HFFc6 (cell line): ENCODE results near the gene GPC5. TPM values are rescaled to one million over a fixed set of nuclear protein-coding genes. Genes with fewer than 3 reads are reported as not detected.

Source experiments
- DNase-seq: peaks from one replicate; pipeline ENCODE4 v3.0.0-alpha.2; 2018
- H3K27ac Mint-ChIP-seq: 2 replicates; pipeline ENCODE4 v1.8.0; 2020; ENCODE audit warnings: mild to moderate bottlenecking, mixed read lengths
- H3K27me3 Mint-ChIP-seq: 2 replicates; pipeline ENCODE4 v1.8.0; 2021; ENCODE audit warnings: mild to moderate bottlenecking, moderate library complexity, mixed read lengths; ENCODE audit not compliant: insufficient read depth
- H3K36me3 Mint-ChIP-seq: 2 replicates; pipeline ENCODE4 v1.8.0; 2021; ENCODE audit warnings: low read depth, mixed read lengths
- H3K4me1 Mint-ChIP-seq: 2 replicates; pipeline ENCODE4 v1.8.0; 2020; ENCODE audit warnings: low read depth, mixed read lengths
- H3K4me3 Mint-ChIP-seq: 2 replicates; pipeline ENCODE4 v1.8.0; 2020; ENCODE audit warnings: mild to moderate bottlenecking, moderate library complexity, mixed read lengths
- H3K9me3 Mint-ChIP-seq: 2 replicates; pipeline ENCODE4 v1.8.0; 2020; ENCODE audit warnings: mild to moderate bottlenecking, mixed read lengths
- CTCF ChIP-seq: fragments of 200-600 bp; sonication (generic); IDR thresholded peaks from 2 replicates; pipeline ENCODE4 v1.5.0; 2021; ENCODE audit warnings: antibody characterized with exemption, mild to moderate bottlenecking
- total RNA-seq, 6 experiments: library from RNA; stranded (reverse); fragmentation: NEBNext Ultra II Directional; extraction: Animal tissue kit (Norgen Biotek cat#: 25700); gene quantifications; 2 replicates in 1 of 6; 3 replicates in 5 of 6; pipeline ENCODE4 v1.2.3, GENCODE V29; 2021

Gene GPC5
- total RNA-seq, 6 experiments from 2014 or later = 0.06 TPM; not detected in 5

- no peak overlapping the region for H3K27ac Mint-ChIP-seq
- H3K4me1 Mint-ChIP-seq = no peaks in the 10 kb centered on the region
- no peak for TF ChIP-seq CTCF
- no peaks in the 10 kb centered on the region for H3K36me3 Mint-ChIP-seq
- peaks cover 47% of the 10 kb centered on the region for H3K9me3 Mint-ChIP-seq
- no peak for DNase-seq
- H3K4me3 Mint-ChIP-seq = no peak overlapping the region
- H3K27me3 Mint-ChIP-seq = no peaks in the 10 kb centered on the region; the same call in 1 of the 2 replicates
Observed at GRCh38 chr13:92029641-92030040, 631.2 kb downstream of the GPC5 start.

- H3K4me1 Mint-ChIP-seq = no peaks in the 10 kb centered on the region
- peaks cover 36% of the 10 kb centered on the region for H3K9me3 Mint-ChIP-seq
- H3K4me3 Mint-ChIP-seq = no peak overlapping the region
- no peaks in the 10 kb centered on the region for H3K27me3 Mint-ChIP-seq
- no peak overlapping the region for H3K27ac Mint-ChIP-seq
- DNase-seq = no peak
- no peaks in the 10 kb centered on the region for H3K36me3 Mint-ChIP-seq
- no peak for TF ChIP-seq CTCF
Observed at GRCh38 chr13:92038905-92039304, 640.5 kb downstream of the GPC5 start.

DNA sequence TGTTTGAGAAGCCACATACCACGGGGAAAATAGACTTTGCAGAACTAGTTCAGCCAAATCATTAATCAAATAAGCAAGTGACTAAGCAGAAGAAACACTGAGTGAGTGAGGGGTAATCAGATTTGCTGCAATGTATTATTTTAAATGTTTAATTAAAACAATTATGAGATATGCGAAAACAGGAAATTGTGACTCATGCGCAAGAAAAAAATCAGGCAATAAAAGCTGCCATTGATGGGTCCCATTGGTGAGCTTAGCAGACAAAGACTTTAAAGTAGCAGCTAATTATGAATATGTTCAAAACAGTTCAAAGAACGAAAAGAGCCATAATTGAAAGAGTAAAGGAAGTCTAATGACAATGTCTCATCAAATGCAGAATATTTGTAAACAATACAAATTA, 644.1 kb downstream of the GPC5 start:
- DNase-seq = no peak
- Mint-ChIP-seq H3K9me3 (peaks cover 37% of the 10 kb centered on the region), H3K4me3 (no peak overlapping the region), H3K27me3 (peaks cover 1% of the 10 kb centered on the region; the same call in 1 of the 2 replicates), H3K36me3 (no peaks in the 10 kb centered on the region), H3K4me1 (no peaks in the 10 kb centered on the region), H3K27ac (no peak overlapping the region)
- no peak for TF ChIP-seq CTCF

- Mint-ChIP-seq H3K4me1 (no peaks in the 10 kb centered on the region), H3K27me3 (peaks cover 1% of the 10 kb centered on the region; the same call in 1 of the 2 replicates), H3K27ac (no peak overlapping the region), H3K36me3 (no peaks in the 10 kb centered on the region), H3K4me3 (no peak overlapping the region), H3K9me3 (peaks cover 37% of the 10 kb centered on the region)
- no peak for TF ChIP-seq CTCF
- no peak for DNase-seq
Observed at GRCh38 chr13:92044351-92044750, 645.9 kb downstream of the GPC5 start.

GRCh38 chr13:92054389-92054788, 656.0 kb downstream of the GPC5 start:
- Mint-ChIP-seq H3K9me3 (peaks cover 42% of the 10 kb centered on the region), H3K4me3 (no peak overlapping the region), H3K4me1 (no peaks in the 10 kb centered on the region), H3K27ac (no peak overlapping the region), H3K36me3 (no peaks in the 10 kb centered on the region; the same call in 1 of the 2 replicates), H3K27me3 (no peaks in the 10 kb centered on the region)
- no peak for DNase-seq
- TF ChIP-seq CTCF = no peak

DNA sequence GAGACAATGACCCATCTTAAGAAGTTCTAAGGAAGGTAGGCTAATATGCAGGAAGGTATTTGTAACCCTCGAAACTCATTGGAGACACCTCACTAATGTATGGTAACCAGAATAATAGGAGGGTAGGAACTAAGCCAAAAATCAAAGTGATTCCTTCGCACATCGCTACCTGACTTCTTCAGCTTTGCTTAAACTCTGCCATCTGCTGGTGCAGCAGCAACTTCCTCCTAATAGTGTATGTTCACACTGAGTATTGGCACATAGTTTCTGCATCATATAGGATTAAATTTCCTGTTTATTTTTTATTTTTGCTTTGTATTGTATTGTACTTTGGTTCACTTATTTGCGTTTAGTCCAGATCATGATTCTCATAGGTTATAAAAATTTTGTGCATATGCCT, 676.2 kb downstream of the GPC5 start:
- Mint-ChIP-seq H3K36me3 (no peaks in the 10 kb centered on the region), H3K4me1 (no peaks in the 10 kb centered on the region), H3K4me3 (no peak overlapping the region), H3K9me3 (peaks cover 21% of the 10 kb centered on the region), H3K27me3 (no peaks in the 10 kb centered on the region; the same call in 1 of the 2 replicates), H3K27ac (no peak overlapping the region)
- TF ChIP-seq CTCF = peak; percentile 17; the same call in 1 of the 2 replicates
- no peak for DNase-seq
